ENCODE data around the gene EYS. TPM values are rescaled to one million over a fixed set of nuclear protein-coding genes. Genes with fewer than 3 reads are reported as not detected.

Gene EYS
- total and polyA plus RNA-seq, 2 of the 8 experiments (the other 6 are each of a cell fraction or from before 2014, with no cell fraction given): 0.05 to 0.13 TPM

- no peak for TF ChIP-seq CHD7 (IDR thresholded peaks at IDR 0.05; ENCODE audit: insufficient replicate concordance, low read length)
- no peak for TF ChIP-seq SP2 (IDR thresholded peaks at IDR 0.05; ENCODE audit: low read length)
These were observed 1448.7 kb downstream of the EYS start (continued) for GRCh38 chr6:64258302-64258701.

All from H1 (cell line).